Activated naive CD8-positive, alpha-beta T cell treated with anti-CD3 and anti-CD28 coated beads for 36 hours (primary cell): Measurements from ENCODE around the gene CLDN10. TPM values are rescaled to one million over a fixed set of nuclear protein-coding genes. Genes with fewer than 3 reads are reported as not detected.
"Not testable (repeated sequence)": the region's sequence is repeated elsewhere in the genome, so short reads cannot be mapped to it uniquely, and the experiment has no call there.

ENCODE experiments used
- DNase-seq: peaks from one replicate; pipeline ENCODE4 v3.0.0; 2021
- H3K27ac Mint-ChIP-seq: one replicate; pipeline ENCODE4 v1.8.0; 2022; ENCODE audit warnings: mild to moderate bottlenecking, moderate library complexity, mixed read lengths
- H3K27me3 Mint-ChIP-seq: one replicate; pipeline ENCODE4 v1.8.0; 2022; ENCODE audit warnings: mild to moderate bottlenecking, mixed read lengths
- H3K36me3 Mint-ChIP-seq: one replicate; pipeline ENCODE4 v1.8.0; 2021; ENCODE audit warnings: mild to moderate bottlenecking, mixed read lengths
- H3K4me1 Mint-ChIP-seq: one replicate; pipeline ENCODE4 v1.8.0; 2021; ENCODE audit warnings: mixed read lengths
- H3K4me3 Mint-ChIP-seq: one replicate; pipeline ENCODE4 v1.8.0; 2022; ENCODE audit warnings: mild to moderate bottlenecking, moderate library complexity, mixed read lengths
- H3K9me3 Mint-ChIP-seq: one replicate; pipeline ENCODE4 v1.8.0; 2022; ENCODE audit warnings: mixed read lengths
- total RNA-seq, 2 experiments: library from RNA; stranded (reverse); gene quantifications; one replicate each; pipeline ENCODE4 v1.2.3, GENCODE V29; 2021

The CLDN10 gene, protein sequence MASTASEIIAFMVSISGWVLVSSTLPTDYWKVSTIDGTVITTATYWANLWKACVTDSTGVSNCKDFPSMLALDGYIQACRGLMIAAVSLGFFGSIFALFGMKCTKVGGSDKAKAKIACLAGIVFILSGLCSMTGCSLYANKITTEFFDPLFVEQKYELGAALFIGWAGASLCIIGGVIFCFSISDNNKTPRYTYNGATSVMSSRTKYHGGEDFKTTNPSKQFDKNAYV
- total RNA-seq = not detected

DNA sequence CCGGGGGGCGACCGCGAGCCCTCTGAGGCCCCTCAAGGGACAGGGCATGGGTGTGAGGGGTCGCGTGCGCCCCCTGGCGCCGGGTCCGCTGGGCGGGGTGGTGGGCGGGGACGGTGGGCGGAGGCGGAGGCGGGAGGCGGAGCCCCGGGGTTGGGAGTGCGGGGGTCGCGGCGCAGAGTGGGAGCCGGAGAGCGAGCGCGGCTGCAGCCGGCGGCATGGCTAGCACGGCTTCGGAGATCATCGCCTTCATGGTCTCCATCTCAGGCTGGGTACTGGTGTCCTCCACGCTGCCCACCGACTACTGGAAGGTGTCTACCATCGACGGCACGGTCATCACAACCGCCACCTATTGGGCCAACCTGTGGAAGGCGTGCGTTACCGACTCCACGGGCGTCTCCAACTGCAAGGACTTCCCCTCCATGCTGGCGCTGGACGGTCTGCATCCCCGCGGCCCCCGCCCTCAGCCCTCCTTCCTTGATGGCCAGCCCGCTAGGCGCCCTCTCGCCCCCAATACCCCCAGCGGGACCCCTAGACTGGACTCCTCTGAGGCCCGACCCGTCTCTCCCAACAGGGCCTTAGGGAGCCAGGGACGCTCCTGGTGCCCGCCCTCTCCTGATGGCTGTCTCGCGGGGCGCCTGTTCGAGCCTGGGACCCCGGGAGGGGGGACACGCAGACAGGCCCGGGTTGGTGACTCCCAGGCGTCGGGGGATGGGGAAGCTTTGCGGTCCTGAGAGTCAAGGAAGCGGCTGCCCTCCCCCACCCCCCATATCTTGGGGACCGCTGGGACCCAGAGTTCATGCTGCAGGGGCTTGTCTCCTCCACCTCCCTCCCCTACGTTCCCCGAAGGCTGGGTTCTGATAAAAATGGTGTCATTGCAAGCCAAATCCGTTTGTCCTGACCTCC lies at the start of gene CLDN10:
TSS of gene CLDN10 (plus strand) at position 182 of the 903 bp plus-strand sequence. CDS start at position 216, 34 bp downstream.
- Mint-ChIP-seq H3K36me3 (no peaks in the 10 kb centered on the region), H3K27me3 (peaks cover 73% of the 10 kb centered on the region), H3K9me3 (no peaks in the 10 kb centered on the region), H3K27ac (no peak within 1 kb of the TSS), H3K4me3 (peak within 1 kb of the TSS; percentile 15), H3K4me1 (peaks cover 5% of the 10 kb centered on the region)
- peak; percentile 1 for DNase-seq

DNA sequence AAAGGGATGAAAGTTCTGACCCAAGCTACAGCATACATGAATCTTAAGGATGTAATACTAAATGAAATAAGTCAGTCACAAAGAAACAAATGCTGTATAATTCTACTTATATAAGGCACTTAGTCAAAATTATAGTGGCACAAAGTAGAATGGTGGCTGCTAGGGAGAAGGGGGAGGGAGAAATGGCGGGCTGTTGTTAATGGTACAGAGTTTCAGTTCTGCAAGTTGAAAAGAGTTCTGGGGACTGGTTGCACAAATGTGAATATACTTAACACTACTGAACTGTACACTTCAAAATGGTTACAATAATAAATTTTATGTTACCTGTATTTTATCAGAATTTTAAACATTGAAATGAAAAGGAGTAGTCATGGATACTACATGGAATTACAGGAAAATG lies 48.9 kb upstream of the CLDN10 start:
- DNase-seq = no peak
- Mint-ChIP-seq H3K27me3 (no peaks in the 10 kb centered on the region), H3K4me1 (no peaks in the 10 kb centered on the region), H3K36me3 (no peaks in the 10 kb centered on the region), H3K9me3 (peaks cover 4% of the 10 kb centered on the region), H3K4me3 (no peak overlapping the region), H3K27ac (no peak overlapping the region)

DNA sequence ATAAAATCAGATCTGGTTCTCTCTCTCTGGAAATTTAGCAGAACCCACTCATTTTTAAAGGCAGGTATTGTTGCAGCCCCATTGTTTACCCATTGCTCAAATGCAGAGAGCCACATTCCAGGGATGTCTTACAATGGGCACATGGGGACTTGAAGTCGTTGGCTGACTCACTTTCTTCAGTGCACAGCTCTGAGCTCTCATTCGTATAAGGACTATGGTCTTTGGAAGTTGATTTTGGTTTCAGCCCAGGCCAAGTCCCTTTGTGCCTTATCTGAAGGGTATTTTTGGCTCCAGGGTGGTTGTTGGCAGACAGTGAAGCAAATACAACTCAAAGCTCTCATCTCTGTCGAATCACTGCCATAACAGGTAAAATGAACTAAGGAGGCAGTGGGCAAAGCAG lies 47.3 kb upstream of the CLDN10 start:
- Mint-ChIP-seq H3K4me1 (no peaks in the 10 kb centered on the region), H3K27ac (no peak overlapping the region), H3K9me3 (peaks cover 4% of the 10 kb centered on the region), H3K27me3 (no peaks in the 10 kb centered on the region), H3K36me3 (no peaks in the 10 kb centered on the region), H3K4me3 (no peak overlapping the region)
- DNase-seq = no peak

DNA sequence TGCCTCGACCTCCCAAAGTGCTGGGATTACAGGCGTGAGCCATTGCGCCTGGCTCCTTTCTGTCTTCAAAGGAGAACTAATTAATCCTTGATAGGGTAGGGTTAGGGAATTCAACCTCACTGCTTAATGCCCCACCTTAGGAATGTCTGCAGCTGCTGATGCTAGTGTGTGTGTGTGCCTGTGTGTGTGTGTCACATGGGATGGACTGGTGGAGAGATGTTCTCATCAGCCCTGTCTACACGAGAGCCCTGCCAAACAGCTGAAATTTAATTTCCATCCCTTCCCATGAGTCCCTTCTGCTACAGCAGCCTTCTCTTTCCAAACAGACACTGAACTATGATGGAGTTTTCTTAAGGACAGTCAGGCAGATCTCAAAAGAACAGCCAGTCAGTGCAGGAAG lies 46.5 kb upstream of the CLDN10 start:
- no peaks in the 10 kb centered on the region for H3K27me3 Mint-ChIP-seq
- no peak overlapping the region for H3K4me3 Mint-ChIP-seq
- H3K36me3 Mint-ChIP-seq = no peaks in the 10 kb centered on the region
- peaks cover 4% of the 10 kb centered on the region for H3K9me3 Mint-ChIP-seq
- DNase-seq = no peak
- H3K27ac Mint-ChIP-seq = no peak overlapping the region
- no peaks in the 10 kb centered on the region for H3K4me1 Mint-ChIP-seq

DNA sequence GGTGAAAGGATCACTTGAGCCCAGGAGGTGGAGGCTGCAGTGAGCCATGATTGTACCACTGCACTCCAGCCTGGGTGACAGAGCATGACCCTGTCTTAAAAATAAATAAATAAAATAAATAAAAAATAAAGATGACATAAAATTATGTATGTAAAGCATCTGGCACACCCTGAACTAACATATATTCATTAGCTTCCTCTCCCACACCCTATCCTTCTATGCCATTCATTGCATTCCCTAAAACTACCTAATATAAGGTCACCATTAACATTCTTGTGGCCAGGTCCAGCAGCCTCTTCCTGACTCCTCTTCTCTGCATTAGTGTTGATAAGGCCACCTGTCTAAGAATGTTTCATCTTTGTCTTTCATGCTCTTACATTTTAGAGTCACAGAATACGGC lies 44.5 kb upstream of the CLDN10 start:
- Mint-ChIP-seq H3K27me3 (no peaks in the 10 kb centered on the region), H3K9me3 (no peaks in the 10 kb centered on the region), H3K4me3 (no peak overlapping the region), H3K36me3 (no peaks in the 10 kb centered on the region), H3K27ac (no peak overlapping the region), H3K4me1 (no peaks in the 10 kb centered on the region)
- no peak for DNase-seq

DNA sequence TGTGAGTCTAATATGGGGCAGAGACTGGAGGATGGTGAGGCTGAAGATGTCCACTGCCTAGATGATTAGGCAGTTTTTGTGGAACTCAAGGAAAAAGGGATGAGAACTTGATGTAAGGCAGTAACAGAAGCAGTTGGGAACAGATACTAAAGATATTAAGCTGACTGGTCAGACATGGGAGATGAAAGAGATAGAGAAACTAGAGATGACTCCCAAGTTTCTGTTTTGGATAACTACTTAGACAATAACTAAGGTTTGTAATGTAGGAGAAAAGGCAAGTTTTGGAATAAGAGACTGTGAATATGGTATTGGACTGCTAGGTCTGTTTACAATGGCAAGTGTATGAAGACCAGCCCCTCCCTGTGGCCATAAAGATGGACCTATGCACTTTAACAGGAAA lies 43.5 kb upstream of the CLDN10 start:
- Mint-ChIP-seq H3K36me3 (no peaks in the 10 kb centered on the region), H3K4me3 (no peak overlapping the region), H3K27me3 (peaks cover 4% of the 10 kb centered on the region), H3K9me3 (no peaks in the 10 kb centered on the region), H3K27ac (no peak overlapping the region), H3K4me1 (no peaks in the 10 kb centered on the region)
- no peak for DNase-seq

DNA sequence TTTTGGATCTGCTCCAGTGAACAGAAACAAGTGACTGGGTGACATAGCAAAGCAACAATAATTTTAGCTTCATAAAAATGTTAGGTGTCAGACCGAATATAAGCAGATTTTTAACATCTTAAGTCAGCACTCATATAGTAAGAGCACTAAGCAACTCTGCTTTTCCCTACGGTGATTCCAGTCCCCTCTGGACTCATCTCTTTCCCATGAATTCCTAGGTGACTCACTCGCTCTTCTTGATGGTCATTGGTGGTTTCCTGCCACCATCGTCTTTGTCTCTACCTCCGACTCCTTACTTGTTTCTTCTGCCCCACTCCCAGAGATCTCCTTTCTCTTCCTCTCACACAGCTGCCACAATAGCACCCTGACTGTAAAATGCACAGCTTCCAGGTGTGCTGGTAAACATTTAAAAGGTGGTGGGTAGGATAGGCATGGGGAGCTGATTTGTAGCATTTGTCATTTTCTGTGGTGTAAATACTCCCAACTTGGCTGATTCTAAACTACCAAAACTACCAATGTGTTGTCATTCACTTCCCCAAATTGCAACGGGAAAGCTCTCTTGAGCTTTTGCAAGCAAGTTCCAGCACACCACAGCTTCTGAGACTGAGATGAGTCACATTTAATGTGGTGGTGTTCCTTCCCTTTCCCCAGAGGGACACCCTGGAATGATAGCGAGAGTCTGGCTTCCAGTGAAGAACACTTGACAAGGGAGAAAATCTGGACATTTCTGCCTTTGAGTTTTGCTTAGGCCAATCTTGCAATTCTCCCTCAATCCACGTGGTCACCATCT lies 42.8 kb upstream of the CLDN10 start:
- no peak for DNase-seq
- H3K4me3 Mint-ChIP-seq = no peak overlapping the region
- H3K27me3 Mint-ChIP-seq = peaks cover 9% of the 10 kb centered on the region
- no peaks in the 10 kb centered on the region for H3K4me1 Mint-ChIP-seq
- no peak overlapping the region for H3K27ac Mint-ChIP-seq
- no peaks in the 10 kb centered on the region for H3K36me3 Mint-ChIP-seq
- no peaks in the 10 kb centered on the region for H3K9me3 Mint-ChIP-seq

DNA sequence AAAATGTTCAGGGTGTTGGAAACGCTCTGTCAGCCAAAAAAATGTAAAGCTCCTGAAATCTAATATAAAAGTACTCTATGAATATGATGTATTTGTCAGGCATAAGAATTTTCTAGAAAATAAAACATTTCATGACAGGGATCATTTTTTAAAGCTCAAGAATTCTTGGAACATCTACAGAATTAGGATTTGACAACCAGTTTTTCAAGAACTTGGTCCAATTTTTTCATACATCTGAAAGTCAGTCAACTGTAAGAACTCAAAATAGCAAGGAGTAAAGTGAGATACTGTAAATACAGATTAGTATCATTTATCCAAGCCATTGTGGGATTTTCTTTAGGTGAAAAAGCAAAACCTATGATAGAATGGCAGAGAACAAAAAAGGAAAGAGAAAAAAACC lies 41.6 kb upstream of the CLDN10 start:
- H3K27me3 Mint-ChIP-seq = peaks cover 13% of the 10 kb centered on the region
- DNase-seq = no peak
- no peak overlapping the region for H3K27ac Mint-ChIP-seq
- no peaks in the 10 kb centered on the region for H3K9me3 Mint-ChIP-seq
- H3K4me3 Mint-ChIP-seq = no peak overlapping the region
- no peaks in the 10 kb centered on the region for H3K36me3 Mint-ChIP-seq
- no peaks in the 10 kb centered on the region for H3K4me1 Mint-ChIP-seq

DNA sequence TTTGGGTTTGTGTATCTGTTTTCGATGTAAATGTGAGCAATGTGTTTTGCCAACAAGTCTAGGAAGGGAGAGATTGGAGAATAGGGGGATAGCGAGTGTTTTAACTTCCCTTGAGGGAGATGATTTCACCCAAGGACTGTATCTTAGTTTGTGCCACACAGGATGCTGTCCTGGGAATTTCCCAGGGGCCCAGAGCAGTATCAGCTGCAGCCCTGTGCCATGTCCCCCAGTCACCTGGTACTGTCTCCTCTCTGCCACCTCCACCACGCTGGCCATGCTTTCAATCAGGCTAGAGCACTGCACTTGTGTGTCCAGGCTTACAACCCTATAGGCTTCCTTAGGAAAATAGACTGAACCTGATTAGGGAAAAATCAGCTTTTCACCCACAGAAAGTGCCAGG lies 40.1 kb upstream of the CLDN10 start:
- no peak for DNase-seq
- Mint-ChIP-seq H3K4me1 (no peaks in the 10 kb centered on the region), H3K4me3 (no peak overlapping the region), H3K27me3 (peaks cover 20% of the 10 kb centered on the region), H3K9me3 (no peaks in the 10 kb centered on the region), H3K27ac (no peak overlapping the region), H3K36me3 (no peaks in the 10 kb centered on the region)

DNA sequence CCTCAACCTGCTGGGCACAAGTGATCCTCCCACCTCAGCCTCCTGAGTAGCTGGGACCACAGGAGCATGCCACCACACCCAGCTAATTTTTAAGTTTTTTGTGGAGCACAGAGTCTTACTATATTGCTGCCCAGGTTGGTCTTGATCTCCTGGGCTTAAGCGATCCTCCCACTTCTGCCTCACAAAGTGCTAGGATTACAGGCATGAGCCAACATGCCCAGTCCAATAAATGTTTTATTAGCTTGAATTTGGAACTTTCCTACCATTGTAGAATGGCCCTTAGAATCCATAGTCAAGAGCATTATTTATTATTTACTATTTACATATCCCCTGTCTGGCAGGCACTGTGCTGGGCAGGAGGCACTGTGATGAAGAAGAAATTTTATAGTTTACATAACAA lies 39.6 kb upstream of the CLDN10 start:
- no peaks in the 10 kb centered on the region for H3K4me1 Mint-ChIP-seq
- no peaks in the 10 kb centered on the region for H3K36me3 Mint-ChIP-seq
- H3K27me3 Mint-ChIP-seq = peaks cover 20% of the 10 kb centered on the region
- H3K27ac Mint-ChIP-seq = no peak overlapping the region
- H3K4me3 Mint-ChIP-seq = no peak overlapping the region
- H3K9me3 Mint-ChIP-seq = no peaks in the 10 kb centered on the region
- no peak for DNase-seq

DNA sequence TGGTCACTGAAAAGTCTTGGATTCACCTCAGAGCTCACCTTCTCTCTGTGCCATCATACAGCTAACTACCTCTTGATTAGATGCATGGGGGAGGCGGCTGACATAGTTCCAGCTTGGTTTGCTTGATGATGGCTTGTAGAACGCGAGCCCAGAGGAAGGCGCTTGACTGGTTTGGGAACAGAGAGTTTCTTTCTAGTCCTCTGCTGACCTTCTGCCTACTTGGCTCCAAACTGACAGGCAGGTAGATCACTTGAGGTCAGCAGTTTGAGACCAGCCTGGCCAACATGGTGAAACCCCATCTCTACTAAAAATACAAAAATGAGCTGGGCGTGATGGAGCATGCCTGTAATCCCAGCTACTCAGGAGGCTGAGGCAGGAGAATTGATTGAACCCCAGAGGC lies 36.9 kb upstream of the CLDN10 start:
- not testable (repeated sequence) for H3K4me3 Mint-ChIP-seq, H3K27ac Mint-ChIP-seq, DNase-seq, H3K36me3 Mint-ChIP-seq, H3K9me3 Mint-ChIP-seq, H3K4me1 Mint-ChIP-seq
- peaks cover 20% of the 10 kb centered on the region for H3K27me3 Mint-ChIP-seq

DNA sequence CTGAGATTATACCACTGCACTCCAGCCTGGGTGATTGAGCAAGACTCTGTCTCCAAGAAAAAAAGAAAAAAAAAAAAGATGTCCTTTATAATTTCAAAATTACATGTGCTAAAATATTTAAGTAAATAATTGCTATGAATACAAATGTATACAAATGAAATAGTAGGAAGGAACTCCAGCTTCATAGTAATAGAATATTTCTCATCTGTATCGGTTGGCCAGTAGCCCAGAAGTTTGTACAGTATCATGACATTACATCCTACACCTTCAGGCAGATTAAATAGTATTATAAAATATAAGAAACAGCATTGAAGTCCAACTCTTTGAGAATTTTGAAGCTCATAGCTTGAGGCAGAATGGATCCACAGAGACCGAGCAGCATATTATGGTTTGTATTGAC lies 36.5 kb upstream of the CLDN10 start:
- no peak for DNase-seq
- Mint-ChIP-seq H3K27me3 (peaks cover 20% of the 10 kb centered on the region), H3K27ac (no peak overlapping the region), H3K9me3 (no peaks in the 10 kb centered on the region), H3K36me3 (no peaks in the 10 kb centered on the region), H3K4me1 (no peaks in the 10 kb centered on the region), H3K4me3 (no peak overlapping the region)

DNA sequence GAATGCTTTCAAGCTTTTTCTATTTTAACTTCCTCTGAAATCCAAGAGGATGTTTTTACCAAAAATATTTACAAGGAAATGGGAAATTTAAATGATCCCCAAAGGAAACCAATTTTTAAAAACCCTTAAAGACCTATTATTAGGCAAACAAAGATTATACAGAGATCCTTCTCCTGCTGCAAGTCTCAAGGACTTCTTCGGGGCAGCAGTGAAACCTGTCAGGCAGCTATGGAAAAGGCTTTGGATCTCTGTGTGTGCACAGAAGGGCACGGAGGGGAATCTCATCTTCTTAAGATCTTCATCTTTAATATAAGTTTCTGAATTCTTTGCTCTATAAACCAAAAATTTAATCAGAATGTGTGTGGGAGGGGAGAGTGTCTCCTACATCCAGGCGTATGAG lies 36.0 kb upstream of the CLDN10 start:
- peaks cover 20% of the 10 kb centered on the region for H3K27me3 Mint-ChIP-seq
- no peak overlapping the region for H3K4me3 Mint-ChIP-seq
- H3K9me3 Mint-ChIP-seq = no peaks in the 10 kb centered on the region

DNA sequence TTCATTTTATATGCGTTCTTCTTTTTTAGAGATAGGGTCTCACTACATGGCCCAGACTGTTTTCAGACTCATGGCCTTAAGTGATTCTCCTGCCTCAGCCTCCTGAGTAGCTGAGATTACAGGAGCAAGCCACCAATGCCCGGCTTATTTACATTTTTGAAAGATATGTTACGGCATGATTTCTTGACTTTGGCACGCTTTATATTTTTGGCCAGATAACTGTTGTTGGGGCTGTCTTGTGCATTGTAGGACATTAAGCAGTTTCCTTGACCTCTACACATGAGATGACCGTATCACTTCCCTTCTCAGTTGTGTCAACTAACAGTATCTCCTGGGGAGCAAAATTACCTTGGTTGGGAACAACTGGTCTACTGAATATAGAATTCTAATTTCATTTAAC lies 28.9 kb upstream of the CLDN10 start:
- peaks cover 4% of the 10 kb centered on the region for H3K27me3 Mint-ChIP-seq
- no peak for DNase-seq
- no peaks in the 10 kb centered on the region for H3K4me1 Mint-ChIP-seq
- H3K36me3 Mint-ChIP-seq = no peaks in the 10 kb centered on the region
- no peak overlapping the region for H3K27ac Mint-ChIP-seq
- peaks cover 10% of the 10 kb centered on the region for H3K9me3 Mint-ChIP-seq
- no peak overlapping the region for H3K4me3 Mint-ChIP-seq

More for the DNA sequence above, 36.0 kb upstream of the CLDN10 start:
- no peak for DNase-seq
- H3K27ac Mint-ChIP-seq = no peak overlapping the region
- H3K36me3 Mint-ChIP-seq = no peaks in the 10 kb centered on the region
- H3K4me1 Mint-ChIP-seq = no peaks in the 10 kb centered on the region

DNA sequence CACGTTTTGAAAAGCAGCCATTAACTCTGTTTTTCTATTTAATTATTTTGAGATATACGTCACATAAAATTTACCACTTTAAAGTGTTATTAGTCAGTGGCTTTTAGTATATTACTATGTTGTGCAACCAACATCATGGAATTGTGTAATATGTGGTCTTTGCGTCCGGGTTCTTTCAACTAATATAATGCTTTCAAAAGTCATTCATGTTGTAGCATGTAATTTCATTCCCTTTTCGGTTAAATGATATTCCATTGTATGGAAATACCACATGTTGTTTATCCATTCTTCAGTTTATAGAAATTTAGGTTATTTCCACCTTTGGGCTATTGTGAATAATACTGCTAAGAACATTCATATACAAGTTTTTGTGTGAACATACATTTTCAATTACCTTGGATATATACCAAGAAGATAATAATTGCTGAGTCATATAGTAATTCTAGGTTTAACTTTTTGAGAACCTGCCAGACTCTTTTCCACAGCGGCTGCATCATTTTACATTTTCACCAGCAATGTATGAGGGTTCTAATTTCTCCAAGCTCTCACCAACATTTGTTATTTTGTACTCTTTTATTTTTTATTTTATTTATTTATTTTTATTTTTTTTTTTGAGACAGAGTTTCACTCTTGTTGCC lies 28.1 kb upstream of the CLDN10 start:
- Mint-ChIP-seq H3K4me1 (no peaks in the 10 kb centered on the region), H3K4me3 (no peak overlapping the region), H3K9me3 (peaks cover 10% of the 10 kb centered on the region), H3K36me3 (no peaks in the 10 kb centered on the region), H3K27me3 (peaks cover 8% of the 10 kb centered on the region), H3K27ac (no peak overlapping the region)
- DNase-seq = no peak
